Activated gamma-delta T cell treated with anti-CD3 and anti-CD28 coated beads, Interleukin-2, amount 50 U/mL, for 16 hours (primary cell): ENCODE data around the gene PRR5L.
"Not testable (repeated sequence)": the region's sequence is repeated elsewhere in the genome, so short reads cannot be mapped to it uniquely, and the experiment has no call there.

Source experiments
- DNase-seq: peaks from one replicate; pipeline ENCODE4 v3.0.0-alpha.2; 2020; ENCODE audit warnings: low read depth

Gene PRR5L

DNA sequence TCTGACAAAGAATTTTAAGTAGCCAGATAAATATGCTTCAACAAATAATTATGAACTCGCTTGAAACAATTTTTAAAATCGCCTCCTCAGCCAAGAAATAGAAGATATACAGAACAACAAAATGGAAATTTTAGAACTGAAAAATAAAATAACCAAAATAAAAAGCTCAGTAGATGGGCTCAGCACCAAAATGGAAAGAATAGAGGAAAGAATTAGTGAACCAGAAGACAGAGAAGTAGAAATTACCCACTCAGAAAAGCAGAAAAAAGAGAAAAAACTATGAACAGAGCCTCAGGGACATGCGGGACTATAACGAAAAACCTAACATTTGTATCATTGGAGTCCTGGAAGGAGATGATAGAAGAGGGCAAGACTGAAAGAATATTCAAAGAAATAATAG lies 14.2 kb upstream of the PRR5L start:
- DNase-seq, result no peak

DNA sequence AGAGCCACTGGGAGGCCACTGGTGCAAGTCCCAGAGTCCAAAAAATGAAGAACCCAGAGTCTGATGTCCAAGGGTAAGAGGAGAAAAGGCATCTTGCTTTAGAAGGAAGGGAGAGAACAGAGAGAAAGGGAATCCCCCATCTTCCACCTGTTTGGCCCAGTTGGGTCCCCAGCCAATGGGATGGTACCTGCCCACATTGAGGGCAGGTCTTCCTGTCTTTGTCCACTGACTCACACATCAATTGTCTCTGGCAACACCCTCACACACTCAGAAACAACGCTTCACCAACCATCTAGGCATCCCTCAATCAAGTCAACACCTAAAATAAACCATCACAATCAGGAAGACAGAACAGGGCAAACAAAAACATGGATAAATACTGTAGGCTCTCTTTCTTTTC lies 13.2 kb upstream of the PRR5L start:
- DNase-seq, result no peak

GRCh38 chr11:36288442-36289225 lies 7.5 kb upstream of the PRR5L start:
- no peak for DNase-seq

- peak; percentile 91 for DNase-seq
These were observed 6.7 kb upstream of the PRR5L start, which contains the start of gene COMMD9 for GRCh38 chr11:36289226-36289852. Gene COMMD9, minus strand, starts transcription at chr11:36289424. Its CDS starts 12 bp downstream, at chr11:36289412.

DNA sequence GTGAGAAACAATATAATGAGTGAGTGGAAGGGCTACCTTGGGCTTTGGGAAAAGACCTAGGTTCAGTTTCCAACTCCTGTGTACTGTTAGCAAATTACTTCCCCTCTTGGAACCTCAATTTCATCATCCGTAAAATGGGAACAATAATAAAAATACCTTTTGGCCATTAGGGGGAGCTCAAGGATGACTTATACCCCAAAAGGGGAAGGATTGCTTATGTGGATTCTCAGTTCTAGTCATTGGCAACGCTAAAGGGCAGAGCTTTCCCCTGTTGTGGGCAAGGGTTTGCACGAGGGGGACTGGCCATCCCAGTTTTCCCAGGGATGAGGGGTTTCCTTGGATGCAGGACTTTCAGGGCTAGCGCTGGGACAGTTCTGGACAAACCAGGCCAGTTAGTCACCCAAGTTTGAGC lies 3.8 kb upstream of the PRR5L start:
- no peak for DNase-seq

DNA sequence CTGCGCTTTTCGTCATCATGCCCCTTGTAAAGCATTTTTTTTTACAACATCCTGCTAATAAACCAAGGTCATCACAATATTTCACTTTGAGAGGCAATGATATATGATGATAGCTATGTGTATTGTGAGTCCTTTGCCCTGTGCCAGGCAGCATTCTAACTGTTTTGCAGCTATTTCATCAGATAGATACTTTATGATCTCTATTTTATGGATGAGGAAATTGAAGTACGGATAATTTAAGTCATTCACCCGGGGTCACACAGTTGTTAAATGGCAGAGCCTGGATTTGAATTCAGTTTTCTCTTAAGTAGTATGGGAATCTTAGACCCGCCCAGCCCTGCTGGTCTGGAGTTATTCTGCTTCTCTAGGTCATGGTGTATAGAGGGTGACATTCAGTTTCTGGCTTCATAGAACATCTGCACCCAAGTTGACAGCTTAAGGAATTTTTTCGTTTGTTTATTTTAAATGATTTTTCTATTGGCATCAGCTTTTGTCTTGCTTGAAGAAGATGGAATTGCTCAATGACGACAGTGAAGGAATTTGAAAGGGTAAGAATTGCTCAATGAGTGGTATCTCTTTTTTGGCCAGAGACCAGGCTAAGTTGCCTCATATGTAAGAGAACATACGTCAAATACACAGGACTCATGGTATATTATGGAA lies 926 bp downstream of the PRR5L start:
- DNase-seq, result no peak

- DNase-seq, result no peak
These were observed 4.6 kb downstream of the PRR5L start for GRCh38 chr11:36300650-36301049.

DNA sequence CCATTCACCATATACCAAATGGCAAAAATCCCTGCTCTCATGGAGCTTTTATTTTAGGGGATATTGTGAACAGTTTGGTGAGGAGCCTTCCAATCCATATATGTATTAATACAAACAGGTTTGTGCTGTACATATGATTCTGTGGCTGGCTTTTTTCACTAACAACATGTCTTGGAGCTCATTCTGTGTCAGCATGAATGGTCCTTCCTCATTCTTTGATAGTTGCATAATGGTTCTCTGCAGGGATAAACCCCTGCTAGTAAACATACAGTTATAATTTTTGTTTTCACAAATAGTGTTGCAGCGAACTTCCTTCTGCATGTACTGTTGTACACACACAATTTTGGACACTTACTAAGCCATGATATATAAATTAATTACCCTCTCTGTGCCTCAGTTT lies 8.3 kb downstream of the PRR5L start:
- no peak for DNase-seq

DNA sequence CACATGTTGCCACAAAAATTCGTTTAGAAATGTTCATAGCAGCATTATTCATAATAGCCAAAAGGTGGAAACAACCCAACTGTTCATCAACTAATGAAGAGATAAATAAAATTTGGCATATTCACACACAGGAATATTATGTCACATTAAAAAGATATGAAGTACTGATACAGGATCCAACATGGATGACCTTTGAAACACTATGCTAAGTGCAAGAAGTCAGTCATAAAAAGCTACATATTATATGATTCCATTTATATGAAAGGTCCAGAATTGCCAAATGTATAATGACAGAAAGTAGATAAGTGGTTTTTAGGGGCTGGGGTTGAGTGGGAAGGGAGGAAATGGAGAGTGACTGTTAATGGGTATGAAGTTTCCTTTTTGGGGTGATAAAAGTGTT lies 9.0 kb downstream of the PRR5L start:
- DNase-seq, result no peak

DNA sequence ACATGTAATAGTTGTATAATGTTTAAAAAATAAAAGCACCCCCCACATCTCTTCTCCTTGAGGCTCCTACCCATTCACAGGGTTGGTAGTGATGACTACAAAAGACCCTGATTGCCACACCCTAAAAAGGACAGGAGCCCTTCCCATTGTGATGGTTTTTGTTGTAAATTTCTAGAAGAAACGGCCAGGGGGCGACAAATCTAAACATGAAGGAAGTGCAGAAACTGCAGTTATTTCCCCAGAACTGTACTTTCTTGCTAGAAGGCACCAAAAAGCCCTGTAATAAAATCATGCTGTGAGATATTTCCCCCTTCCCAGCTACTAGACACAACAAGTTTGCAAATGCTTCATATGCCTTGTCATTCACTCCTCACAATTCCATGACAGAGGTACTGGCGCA lies 10.8 kb downstream of the PRR5L start:
- no peak for DNase-seq

- no peak for DNase-seq
These were observed 12.5 kb downstream of the PRR5L start for GRCh38 chr11:36308577-36308976.

DNA sequence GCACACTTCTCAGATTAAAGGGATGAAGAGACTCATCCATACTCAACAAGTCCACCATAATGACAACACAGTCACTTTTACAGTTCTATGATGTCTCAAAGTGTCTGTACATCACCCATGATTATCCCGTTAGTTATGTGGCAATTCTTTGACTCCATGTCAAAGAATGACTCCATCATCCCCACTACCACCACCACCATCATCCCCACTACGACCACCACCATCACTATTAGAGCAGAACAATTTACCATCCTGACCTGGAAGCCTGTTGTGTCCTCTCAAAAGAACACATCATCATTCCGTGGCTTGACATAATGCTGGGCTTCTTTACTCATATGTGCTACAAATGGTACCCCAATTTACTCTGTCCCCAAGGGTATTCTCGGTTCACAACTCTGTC lies 13.7 kb downstream of the PRR5L start:
- DNase-seq, result no peak

DNA sequence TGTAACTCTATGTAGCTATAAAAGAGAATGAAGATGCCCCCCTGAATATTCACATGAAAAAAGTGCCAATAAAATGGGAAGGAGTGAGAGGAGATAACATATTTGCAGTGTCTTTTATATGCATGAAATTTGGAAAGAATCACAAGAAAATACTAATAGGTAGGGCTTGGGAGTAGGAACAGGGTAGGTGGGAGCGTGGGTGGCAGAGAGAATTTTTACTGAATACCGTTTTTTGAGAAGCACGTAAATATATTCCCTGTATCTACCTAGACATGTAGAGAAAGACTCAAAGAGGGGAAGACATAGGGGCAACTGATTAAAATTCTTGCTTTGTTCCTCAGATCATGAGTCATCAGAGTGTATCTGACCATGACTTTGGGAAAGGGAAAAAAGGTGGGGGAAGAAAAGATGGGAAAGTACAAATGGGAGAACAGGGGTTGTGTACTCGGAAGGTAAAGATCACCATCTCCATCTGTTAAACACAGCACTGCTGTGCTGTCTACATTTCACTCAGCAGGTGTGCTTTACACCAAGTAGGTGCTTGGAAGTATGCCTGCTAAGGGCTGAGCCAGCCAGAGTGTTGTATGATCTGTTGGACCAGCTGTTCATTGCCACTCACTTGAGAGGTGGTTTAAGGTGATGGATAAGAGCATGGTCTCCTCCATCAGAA lies 16.0 kb downstream of the PRR5L start:
- no peak for DNase-seq

DNA sequence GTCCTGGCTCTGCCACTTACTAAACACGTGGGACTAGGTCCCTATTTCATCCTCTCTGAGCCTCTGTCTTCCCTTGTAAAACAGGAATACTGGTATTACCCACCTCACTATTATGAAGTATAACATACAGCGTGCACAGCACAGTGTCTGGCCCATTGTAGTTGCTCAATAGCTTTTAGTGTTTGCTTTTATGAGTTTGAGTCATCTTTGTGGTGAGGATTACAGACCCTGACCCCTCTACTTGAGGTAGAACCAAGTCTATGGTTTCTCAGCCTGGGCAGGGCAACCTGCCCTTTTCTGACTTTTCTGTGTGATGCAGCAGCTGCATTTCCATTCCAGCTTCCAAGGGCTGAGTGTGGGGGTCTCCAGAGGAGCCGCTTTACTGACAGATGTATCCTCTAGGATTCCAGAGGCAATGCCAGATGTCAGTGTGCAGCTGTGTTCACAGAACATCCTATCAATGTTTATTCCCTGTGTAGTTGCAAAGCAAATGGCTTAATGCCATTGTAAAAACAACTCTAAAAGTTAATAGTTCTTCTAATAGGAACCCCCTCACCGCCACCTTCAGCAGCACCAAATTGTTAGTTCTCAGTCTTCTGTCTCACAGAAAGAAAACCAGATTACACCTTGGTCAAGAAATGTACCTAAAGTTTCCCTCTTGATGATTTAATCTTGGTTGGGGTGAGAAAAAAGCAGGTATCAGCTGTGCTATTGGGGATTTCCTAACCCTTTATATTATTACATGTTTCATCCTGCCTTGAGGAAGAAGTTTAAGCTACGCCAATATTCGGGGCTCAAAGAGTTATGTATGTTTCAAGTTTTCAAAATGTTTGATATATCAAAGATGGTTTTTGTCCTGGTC lies 16.8 kb downstream of the PRR5L start:
- no peak for DNase-seq

DNA sequence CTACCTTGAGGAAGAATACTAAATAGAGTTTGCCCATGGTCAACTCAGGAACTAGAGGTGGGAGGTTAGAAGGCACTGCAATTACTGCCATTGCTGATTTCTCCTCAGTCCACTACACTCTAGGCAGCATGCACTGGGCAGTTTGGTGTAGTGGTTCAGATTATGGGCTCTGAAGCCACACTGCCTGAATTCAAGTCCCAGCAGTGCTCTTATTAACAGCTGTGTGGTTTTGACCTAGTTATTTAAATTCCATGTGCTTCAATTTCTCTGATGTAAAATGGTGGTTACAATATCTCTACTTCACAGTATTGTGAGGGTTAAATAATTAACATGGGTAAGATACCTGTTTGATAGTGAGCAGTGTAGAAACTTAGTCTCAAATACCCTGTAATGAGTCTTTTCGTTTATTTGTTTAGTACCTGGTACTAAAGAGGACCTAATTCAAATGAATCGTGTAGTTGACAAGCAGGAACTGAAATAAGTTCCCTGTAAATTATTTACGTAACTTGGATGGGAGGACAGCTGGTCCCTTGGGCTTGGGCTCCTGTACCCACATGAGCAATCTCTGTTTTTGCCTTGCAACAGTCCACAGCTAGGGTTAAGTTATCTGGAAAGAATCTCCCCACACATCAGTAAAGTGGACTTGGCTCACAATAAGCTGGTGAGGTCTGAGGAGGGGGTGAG lies 17.8 kb downstream of the PRR5L start:
- DNase-seq, result no peak

- no peak for DNase-seq
These were observed 18.3 kb downstream of the PRR5L start for GRCh38 chr11:36314434-36314767.

GRCh38 chr11:36316049-36316448 lies 20.0 kb downstream of the PRR5L start:
- DNase-seq, result no peak

DNA sequence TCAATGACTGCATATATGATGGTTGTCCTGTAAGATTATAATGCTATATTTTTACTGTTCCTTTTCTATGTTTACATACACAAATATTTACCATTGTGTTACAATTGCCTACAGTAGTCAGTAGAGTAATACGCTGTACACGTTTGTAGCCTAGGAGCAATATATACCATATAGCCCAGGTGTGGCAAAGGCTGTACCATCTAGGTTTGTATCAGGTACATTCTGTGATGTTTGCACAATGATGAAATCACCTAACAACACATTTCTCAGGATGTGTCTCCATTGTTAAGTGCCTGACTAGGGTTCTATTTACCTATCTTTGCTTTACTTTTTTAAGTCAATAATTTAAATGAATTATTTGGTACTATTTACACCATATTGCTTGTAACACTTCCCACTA lies 21.9 kb downstream of the PRR5L start:
- no peak for DNase-seq

- not testable (repeated sequence) for DNase-seq
These were observed 28.9 kb downstream of the PRR5L start for GRCh38 chr11:36324956-36325355.

DNA sequence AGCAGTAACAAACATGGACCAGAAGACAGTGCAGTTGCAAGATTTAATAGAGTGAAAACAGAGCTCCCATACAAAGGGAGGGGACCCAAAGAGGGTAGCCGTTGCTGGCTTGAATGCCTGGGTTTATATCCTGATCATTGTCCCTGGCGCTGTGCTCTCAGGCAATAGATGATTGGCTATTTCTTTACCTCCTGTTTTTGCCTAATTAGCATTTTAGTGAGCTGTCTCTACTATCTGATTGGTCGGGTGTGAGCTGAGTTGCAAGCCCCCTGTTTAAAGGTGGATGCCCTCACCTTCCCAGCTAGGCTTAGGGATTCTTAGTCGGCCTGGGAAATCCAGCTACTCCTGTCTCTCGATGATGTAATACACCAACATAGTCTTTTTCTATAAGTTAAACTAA lies 29.3 kb downstream of the PRR5L start:
- not testable (repeated sequence) for DNase-seq
